Karpas-422 (cell line): Measurements from ENCODE around the gene CCND1. TPM values are rescaled to one million over a fixed set of nuclear protein-coding genes. Genes with fewer than 3 reads are reported as not detected.

ENCODE experiments used
- DNase-seq: peaks from one replicate; pipeline ENCODE4 v3.0.0-alpha.2; 2015
- H2AFZ ChIP-seq: fragments of 200-600 bp; sonication (generic); 2 replicates; pipeline ENCODE4 v1.6.1; 2014; ENCODE audit warnings: antibody characterized with exemption, low read length, mixed read lengths
- H3K27ac ChIP-seq: fragments of 200-600 bp; sonication (generic); 2 replicates; pipeline ENCODE4 v1.5.1; 2014; ENCODE audit warnings: mild to moderate bottlenecking, low read length, moderate library complexity
- H3K27me3 ChIP-seq: fragments of 200-600 bp; sonication (generic); 2 replicates; pipeline ENCODE4 v1.6.1; 2014; ENCODE audit warnings: low read length, mixed read lengths
- H3K36me3 ChIP-seq: fragments of 200-600 bp; sonication (generic); 2 replicates; pipeline ENCODE4 v1.6.1; 2014; ENCODE audit warnings: low read length, mixed read lengths; ENCODE audit not compliant: insufficient read depth
- H3K4me1 ChIP-seq: fragments of 200-600 bp; sonication (generic); 2 replicates; pipeline ENCODE4 v1.6.1; 2014; ENCODE audit warnings: mild to moderate bottlenecking, low read length, mixed read lengths
- H3K4me2 ChIP-seq: fragments of 200-600 bp; sonication (generic); 2 replicates; pipeline ENCODE4 v1.6.1; 2014; ENCODE audit warnings: low read length, low read depth, mild to moderate bottlenecking; ENCODE audit not compliant: poor library complexity, severe bottlenecking
- H3K4me3 ChIP-seq: fragments of 200-600 bp; sonication (generic); 2 replicates; pipeline ENCODE4 v1.5.1; 2014; ENCODE audit warnings: mild to moderate bottlenecking, antibody characterized with exemption, low read length, mixed read lengths
- H3K79me2 ChIP-seq: fragments of 200-600 bp; sonication (generic); 2 replicates; pipeline ENCODE4 v1.6.1; 2014; ENCODE audit warnings: mild to moderate bottlenecking, low read length, mixed read lengths
- H3K9ac ChIP-seq: fragments of 200-600 bp; sonication (generic); 2 replicates; pipeline ENCODE4 v1.6.0; 2014; ENCODE audit warnings: low read length
- H3K9me2 ChIP-seq: fragments of 200-600 bp; sonication (generic), shearing (Covaris generic); replicated peaks from 2 replicates; pipeline ENCODE4 v1.6.0; 2014; ENCODE audit warnings: mild to moderate bottlenecking, low read length, moderate library complexity; ENCODE audit not compliant: insufficient read depth
- H3K9me3 ChIP-seq: fragments of 300-700, 200-600 bp; sonication (generic); 2 replicates; pipeline ENCODE4 v1.6.1; 2014; ENCODE audit warnings: low read length, mixed read lengths
- H4K20me1 ChIP-seq: fragments of 200-600 bp; sonication (generic); 2 replicates; pipeline ENCODE4 v1.6.1; 2014; ENCODE audit warnings: mild to moderate bottlenecking, antibody characterized with exemption, low read length, low read depth; ENCODE audit not compliant: insufficient read depth
- total RNA-seq: library from RNA; depleted of rRNA; stranded (reverse); fragments of >200 nt; shearing (Covaris generic); gene quantifications from 2 replicates; pipeline ENCODE4 v1.2.3, GENCODE V29; 2014; ENCODE audit warnings: low replicate concordance

CCND1 gene
- total RNA-seq, 1 experiment from 2014 or later: 4.3 TPM

DNA sequence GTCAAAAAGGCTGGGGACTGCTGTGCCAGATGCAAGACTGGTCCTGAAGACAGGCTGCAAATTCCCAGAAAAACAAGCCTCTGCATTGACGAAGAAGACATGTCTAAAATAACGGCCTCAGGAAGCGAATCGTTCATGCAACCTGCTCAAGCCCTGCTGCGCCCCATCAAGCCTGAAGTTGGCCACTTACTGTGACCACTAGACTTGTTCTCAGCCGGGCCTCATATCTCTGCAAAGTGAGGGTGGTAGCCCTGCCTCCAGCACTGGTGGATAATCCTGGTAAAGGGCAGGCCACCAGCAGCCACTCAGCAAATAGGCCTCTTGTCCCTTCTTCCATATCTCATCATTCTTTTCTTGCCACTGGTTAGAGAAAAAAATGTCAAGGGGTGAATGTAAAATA is 22.4 kb downstream of the CCND1 start:
- no peaks in the 10 kb centered on the region for H3K9me2 ChIP-seq
- H3K4me3 ChIP-seq: no peak overlapping the region
- DNase-seq: no peak
- no peaks in the 10 kb centered on the region for H3K4me1 ChIP-seq
- H3K4me2 ChIP-seq: no peak overlapping the region
- no peaks in the 10 kb centered on the region for H3K36me3 ChIP-seq
- 0 out of 2 replicates have a peak, but pooled peaks cover 4% of the 10 kb centered on the region for H4K20me1 ChIP-seq
- H3K27me3 ChIP-seq: no peaks in the 10 kb centered on the region
- no peaks in the 10 kb centered on the region for H3K79me2 ChIP-seq
- no peak overlapping the region for H3K27ac ChIP-seq
- H3K9ac ChIP-seq: no peak overlapping the region
- H3K9me3 ChIP-seq: no peaks in the 10 kb centered on the region
- H2AFZ ChIP-seq: no peak overlapping the region

DNA sequence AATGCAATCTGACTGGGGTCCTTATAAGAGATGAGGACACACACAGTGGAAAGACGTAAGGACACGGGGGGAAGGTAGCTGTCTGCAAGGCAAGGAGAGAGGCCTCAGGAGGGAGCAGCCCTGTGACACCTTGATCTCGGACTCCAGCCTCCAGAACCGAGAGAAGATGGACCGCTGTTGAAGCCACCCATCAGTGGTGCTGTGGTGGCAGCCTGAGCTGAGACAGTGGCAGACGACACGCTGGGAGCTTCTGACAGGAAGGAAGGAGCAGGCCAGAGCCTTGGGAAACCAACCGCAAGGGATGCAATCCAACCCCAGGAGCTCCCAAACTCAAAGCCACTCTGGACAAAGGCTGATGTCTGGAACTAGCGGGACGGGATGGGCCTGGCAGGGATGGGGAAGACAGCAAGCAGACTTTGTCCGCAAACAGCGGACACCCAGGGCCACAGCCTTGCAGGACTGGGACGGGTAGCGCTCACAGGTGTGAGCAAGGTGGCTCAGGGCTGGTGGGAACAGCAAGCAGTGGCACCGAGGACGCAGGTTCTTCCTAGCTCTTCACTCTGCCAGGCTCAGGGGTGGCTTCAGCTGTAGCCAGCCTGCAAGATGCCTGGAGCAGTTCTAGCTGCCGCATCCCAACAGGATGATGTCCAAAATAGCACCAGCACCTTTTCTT is 23.3 kb downstream of the CCND1 start:
- Histone ChIP-seq H4K20me1 (0 out of 2 replicates have a peak, but pooled peaks cover 7% of the 10 kb centered on the region), H3K4me2 (no peak overlapping the region), H2AFZ (no peak overlapping the region), H3K9me3 (no peaks in the 10 kb centered on the region), H3K4me3 (no peak overlapping the region), H3K79me2 (no peaks in the 10 kb centered on the region), H3K4me1 (no peaks in the 10 kb centered on the region), H3K9me2 (no peaks in the 10 kb centered on the region), H3K36me3 (peaks cover 3% of the 10 kb centered on the region; the same call in 1 of the 2 replicates), H3K9ac (no peak overlapping the region), H3K27me3 (no peaks in the 10 kb centered on the region), H3K27ac (no peak overlapping the region)
- DNase-seq: no peak

DNA sequence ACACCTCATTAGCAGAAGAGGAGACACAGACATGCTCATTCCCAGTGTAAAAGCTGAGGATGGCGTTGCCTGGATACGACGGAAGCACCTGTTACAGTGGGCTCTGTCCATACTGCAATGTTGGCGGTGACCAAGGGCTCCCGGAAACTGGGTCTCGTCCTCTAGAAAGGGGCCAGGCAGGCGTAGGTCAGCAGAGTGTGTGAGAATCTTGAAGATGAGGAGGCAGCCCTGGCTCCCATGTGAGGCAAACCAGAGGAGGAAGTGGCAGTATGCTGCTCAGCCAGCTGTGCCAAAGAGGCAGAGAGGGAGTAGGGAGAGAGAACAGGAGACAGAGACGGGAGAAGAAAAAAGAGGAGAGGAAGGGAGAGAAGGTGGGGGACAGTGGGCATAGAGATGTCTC is 23.9 kb downstream of the CCND1 start:
- no peak overlapping the region for H3K4me3 ChIP-seq
- H3K9me3 ChIP-seq: no peaks in the 10 kb centered on the region
- peaks cover 8% of the 10 kb centered on the region; the same call in 1 of the 2 replicates for H3K36me3 ChIP-seq
- no peak overlapping the region for H3K9ac ChIP-seq
- no peak for DNase-seq
- no peaks in the 10 kb centered on the region for H3K27me3 ChIP-seq
- no peak overlapping the region for H2AFZ ChIP-seq
- H4K20me1 ChIP-seq: 0 out of 2 replicates have a peak, but pooled peaks cover 9% of the 10 kb centered on the region
- no peaks in the 10 kb centered on the region for H3K9me2 ChIP-seq
- H3K4me1 ChIP-seq: no peaks in the 10 kb centered on the region
- no peak overlapping the region for H3K27ac ChIP-seq
- no peak overlapping the region for H3K4me2 ChIP-seq
- H3K79me2 ChIP-seq: no peaks in the 10 kb centered on the region; the same call in 1 of the 2 replicates

DNA sequence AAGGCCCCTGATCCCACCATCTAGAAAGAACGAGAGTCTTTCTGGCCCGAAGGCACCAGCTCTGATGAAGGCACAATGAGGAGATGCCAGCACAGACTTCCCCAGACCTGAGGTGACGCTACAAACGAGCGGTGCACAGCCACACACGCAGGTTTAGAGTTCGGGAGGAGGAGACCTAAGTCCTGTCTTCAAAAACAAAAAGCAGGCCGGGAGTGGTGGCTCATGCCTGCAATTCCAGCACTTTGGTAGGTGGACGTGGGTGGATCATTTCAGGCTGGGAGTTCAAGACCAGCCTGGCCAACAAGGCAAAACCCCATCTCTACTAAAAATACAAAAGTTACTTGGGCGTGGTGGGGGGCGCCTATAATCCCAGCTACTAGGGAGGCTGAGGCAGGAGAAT is 24.7 kb downstream of the CCND1 start:
- Histone ChIP-seq H3K9me2 (no peaks in the 10 kb centered on the region), H3K4me3 (no peak overlapping the region), H3K4me2 (no peak overlapping the region), H2AFZ (no peak overlapping the region), H3K9ac (no peak overlapping the region), H3K4me1 (no peaks in the 10 kb centered on the region), H4K20me1 (0 out of 2 replicates have a peak, but pooled peaks cover 9% of the 10 kb centered on the region), H3K36me3 (peaks cover 8% of the 10 kb centered on the region; the same call in 1 of the 2 replicates), H3K79me2 (no peaks in the 10 kb centered on the region; the same call in 1 of the 2 replicates), H3K9me3 (no peaks in the 10 kb centered on the region), H3K27ac (no peak overlapping the region), H3K27me3 (no peaks in the 10 kb centered on the region)
- DNase-seq: no peak

DNA sequence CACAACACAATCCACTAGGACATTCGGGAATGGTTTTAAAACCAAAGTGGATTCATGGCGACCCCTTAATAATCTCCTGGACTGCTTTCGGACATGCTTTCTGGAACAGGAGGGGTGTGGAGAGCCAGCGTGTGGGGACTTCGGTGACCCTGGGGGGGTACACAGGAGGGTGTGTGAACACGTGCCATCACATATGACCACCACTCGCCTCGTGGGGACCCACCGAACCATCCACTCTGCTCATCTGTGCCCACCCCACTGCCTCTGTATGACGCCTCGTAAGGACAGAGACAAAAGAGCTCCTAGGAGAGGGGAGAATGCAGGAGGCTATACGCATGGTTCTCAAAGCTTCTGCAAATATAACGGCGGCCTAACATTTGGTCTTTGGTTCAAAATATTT is 25.3 kb downstream of the CCND1 start:
- no peaks in the 10 kb centered on the region for H3K9me2 ChIP-seq
- no peak for DNase-seq
- no peak overlapping the region for H3K9ac ChIP-seq
- no peak overlapping the region for H2AFZ ChIP-seq
- no peak overlapping the region for H3K4me3 ChIP-seq
- no peaks in the 10 kb centered on the region for H3K4me1 ChIP-seq
- no peak overlapping the region for H3K27ac ChIP-seq
- H3K4me2 ChIP-seq: no peak overlapping the region
- no peaks in the 10 kb centered on the region for H3K27me3 ChIP-seq
- H4K20me1 ChIP-seq: 0 out of 2 replicates have a peak, but pooled peaks cover 9% of the 10 kb centered on the region
- no peaks in the 10 kb centered on the region; the same call in 1 of the 2 replicates for H3K79me2 ChIP-seq
- H3K36me3 ChIP-seq: peaks cover 8% of the 10 kb centered on the region; the same call in 1 of the 2 replicates
- no peaks in the 10 kb centered on the region for H3K9me3 ChIP-seq

DNA sequence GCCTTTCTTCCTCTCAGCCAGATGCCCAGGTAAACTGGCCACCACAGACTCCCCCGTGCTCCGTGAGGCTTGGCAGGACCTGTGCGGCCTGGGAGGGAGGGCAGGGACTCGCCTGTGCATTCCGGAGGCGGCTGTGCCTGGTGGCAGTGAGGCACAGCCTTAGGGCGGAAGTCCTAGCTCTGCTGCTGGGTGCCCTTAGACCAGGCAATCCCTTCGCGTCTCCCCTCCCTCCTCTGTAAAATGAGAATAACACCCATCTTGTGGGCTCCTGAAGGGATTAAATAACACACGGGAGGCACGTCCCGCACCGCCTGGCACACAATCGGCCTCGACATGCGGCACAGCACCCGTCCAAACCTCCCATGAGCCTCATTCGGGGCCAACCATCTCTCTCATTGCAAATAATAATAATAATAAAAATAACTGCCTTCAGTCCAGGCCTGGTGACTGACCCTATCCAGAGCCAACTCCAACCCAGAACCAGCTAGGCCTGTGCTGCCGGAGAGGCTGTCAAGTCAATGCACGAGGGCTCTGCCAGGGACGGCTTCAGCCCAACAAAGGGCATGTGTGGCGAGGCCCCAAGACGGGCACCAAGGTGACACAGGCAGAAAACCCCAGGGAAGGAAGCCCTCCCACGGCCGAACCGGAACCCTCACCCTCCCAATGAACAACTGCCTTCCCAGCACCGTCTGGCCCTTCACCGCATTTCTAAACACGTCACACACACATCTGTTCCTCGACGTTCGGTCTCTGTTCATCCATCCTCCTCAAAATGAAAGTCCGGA is 26.0 kb downstream of the CCND1 start:
- H3K4me3 ChIP-seq: no peak overlapping the region
- no peak overlapping the region for H2AFZ ChIP-seq

DNA sequence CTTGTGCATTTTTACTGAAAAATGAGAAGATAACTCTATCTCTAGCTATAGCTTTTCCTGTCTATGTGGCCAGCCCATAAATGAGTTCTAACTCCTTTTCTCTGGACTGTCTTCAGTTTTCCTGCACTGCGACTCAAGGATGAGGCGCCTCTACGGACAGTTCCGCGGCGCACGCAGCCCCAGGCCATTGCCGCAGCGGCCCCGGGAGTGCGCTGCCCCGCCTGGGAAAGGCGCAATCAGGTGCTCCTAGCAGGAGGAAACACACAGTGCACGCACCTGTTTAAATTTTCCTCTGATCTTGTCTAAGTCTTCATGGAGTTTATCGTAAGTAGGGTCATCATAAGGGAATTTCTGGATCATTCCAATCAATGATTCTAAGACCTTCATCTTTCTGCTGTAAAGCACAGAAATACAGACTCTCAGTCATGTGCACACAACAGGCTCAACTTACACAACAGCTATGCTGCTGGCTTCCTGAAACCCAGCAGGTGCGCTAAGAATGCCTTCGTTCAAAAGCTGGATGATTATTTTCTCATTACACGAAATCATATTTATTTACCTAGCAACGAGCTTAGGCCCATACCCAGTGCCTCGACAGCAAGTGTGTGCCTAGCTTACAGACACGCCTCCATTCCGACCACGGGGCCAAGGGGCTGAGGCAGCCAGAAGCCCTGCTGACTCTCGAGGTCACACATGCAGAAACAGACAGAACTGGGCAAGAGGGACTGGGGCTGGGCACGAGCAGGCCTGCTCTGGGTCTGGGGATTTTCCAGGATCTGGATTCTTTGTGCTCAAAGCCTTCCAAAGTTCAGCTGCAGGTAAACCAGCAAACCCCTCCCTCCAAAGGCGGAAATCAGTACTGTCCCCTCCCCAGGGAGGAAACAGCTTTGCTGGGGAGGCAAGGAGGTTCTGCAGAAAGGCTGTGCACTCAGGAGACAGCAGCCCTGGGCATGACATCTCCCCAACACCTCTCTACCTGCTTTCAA is 27.0 kb downstream of the CCND1 start:
- DNase-seq: no peak
- H3K9me3 ChIP-seq: no peaks in the 10 kb centered on the region
- H2AFZ ChIP-seq: no peak overlapping the region
- no peak overlapping the region for H3K27ac ChIP-seq
- H4K20me1 ChIP-seq: peaks cover 5% of the 10 kb centered on the region; the same call in 1 of the 2 replicates
- no peak overlapping the region for H3K4me3 ChIP-seq
- no peak overlapping the region for H3K4me2 ChIP-seq
- H3K79me2 ChIP-seq: peaks cover 5% of the 10 kb centered on the region; the same call in 1 of the 2 replicates
- no peaks in the 10 kb centered on the region for H3K27me3 ChIP-seq
- H3K9me2 ChIP-seq: no peaks in the 10 kb centered on the region
- H3K9ac ChIP-seq: no peak overlapping the region
- H3K4me1 ChIP-seq: no peaks in the 10 kb centered on the region
- H3K36me3 ChIP-seq: peaks cover 8% of the 10 kb centered on the region; the same call in 1 of the 2 replicates

More for the DNA sequence above, 26.0 kb downstream of the CCND1 start:
- Histone ChIP-seq H3K4me2 (no peak overlapping the region), H3K4me1 (no peaks in the 10 kb centered on the region), H3K9me2 (no peaks in the 10 kb centered on the region), H3K27ac (no peak overlapping the region), H3K9me3 (no peaks in the 10 kb centered on the region), H3K79me2 (no peaks in the 10 kb centered on the region; the same call in 1 of the 2 replicates), H4K20me1 (0 out of 2 replicates have a peak, but pooled peaks cover 9% of the 10 kb centered on the region), H3K9ac (no peak overlapping the region), H3K27me3 (no peaks in the 10 kb centered on the region), H3K36me3 (peaks cover 8% of the 10 kb centered on the region; the same call in 1 of the 2 replicates)
- no peak for DNase-seq
